ENCODE results near the gene ID3.

ID3 gene

GRCh38 chr1:23563755-23564374 is 4.6 kb upstream of the ID3 start:
- TF ChIP-seq, protein P1, sequence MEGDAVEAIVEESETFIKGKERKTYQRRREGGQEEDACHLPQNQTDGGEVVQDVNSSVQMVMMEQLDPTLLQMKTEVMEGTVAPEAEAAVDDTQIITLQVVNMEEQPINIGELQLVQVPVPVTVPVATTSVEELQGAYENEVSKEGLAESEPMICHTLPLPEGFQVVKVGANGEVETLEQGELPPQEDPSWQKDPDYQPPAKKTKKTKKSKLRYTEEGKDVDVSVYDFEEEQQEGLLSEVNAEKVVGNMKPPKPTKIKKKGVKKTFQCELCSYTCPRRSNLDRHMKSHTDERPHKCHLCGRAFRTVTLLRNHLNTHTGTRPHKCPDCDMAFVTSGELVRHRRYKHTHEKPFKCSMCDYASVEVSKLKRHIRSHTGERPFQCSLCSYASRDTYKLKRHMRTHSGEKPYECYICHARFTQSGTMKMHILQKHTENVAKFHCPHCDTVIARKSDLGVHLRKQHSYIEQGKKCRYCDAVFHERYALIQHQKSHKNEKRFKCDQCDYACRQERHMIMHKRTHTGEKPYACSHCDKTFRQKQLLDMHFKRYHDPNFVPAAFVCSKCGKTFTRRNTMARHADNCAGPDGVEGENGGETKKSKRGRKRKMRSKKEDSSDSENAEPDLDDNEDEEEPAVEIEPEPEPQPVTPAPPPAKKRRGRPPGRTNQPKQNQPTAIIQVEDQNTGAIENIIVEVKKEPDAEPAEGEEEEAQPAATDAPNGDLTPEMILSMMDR (IDR thresholded peaks at IDR 0.05) = no peak
- no peak for TF ChIP-seq ZFX (IDR thresholded peaks at IDR 0.05; ENCODE audit: borderline replicate concordance)
- peak overlapping the region; percentile 100 for H3K27ac ChIP-seq

DNA sequence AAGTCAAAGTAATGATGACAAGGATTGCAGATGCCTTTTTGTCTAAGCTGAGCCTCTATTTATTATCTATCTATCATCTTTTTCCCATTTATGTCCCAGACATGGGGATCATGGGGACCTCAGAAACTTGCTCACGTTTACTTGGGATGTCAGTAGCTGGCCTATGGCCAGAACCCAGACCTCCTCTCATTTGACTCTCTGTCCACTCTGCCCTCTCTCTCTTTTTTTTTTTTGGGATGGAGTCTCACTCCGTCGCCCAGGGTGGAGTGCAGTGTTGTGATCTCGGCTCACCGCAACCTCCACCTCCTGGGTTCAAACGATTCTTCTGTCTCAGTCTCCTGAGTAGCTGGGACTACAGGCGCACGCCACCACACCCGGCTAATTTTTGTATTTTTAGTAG is 3.7 kb upstream of the ID3 start:
- TF ChIP-seq, protein P1 (IDR thresholded peaks at IDR 0.05) = no peak
- no peak for TF ChIP-seq ZFX (IDR thresholded peaks at IDR 0.05; ENCODE audit: borderline replicate concordance)
- peak overlapping the region; percentile 100 for H3K27ac ChIP-seq

- peak overlapping the region; percentile 100 for H3K27ac ChIP-seq
- TF ChIP-seq, protein P1 (IDR thresholded peaks at IDR 0.05) = no peak
- TF ChIP-seq ZFX (IDR thresholded peaks at IDR 0.05; ENCODE audit: borderline replicate concordance) = no peak
Observed at GRCh38 chr1:23562137-23562876, 3.0 kb upstream of the ID3 start.

DNA sequence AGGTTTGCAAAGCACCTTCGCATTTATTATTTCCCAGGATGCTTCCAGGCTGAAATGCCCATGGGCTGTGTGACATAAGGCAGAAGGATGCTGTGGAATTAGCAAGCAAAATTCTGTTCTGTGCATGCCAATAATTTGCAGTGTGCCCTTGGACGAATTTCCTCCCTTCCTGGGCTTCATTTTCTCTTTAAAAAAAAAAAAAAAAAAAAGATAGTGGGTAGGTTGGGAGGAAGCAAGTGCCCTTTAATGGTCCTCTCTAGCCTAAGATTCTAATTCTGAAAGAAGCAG is 2.5 kb upstream of the ID3 start:
- TF ChIP-seq ZFX (IDR thresholded peaks at IDR 0.05; ENCODE audit: borderline replicate concordance) = no peak
- TF ChIP-seq, protein P1 (IDR thresholded peaks at IDR 0.05) = no peak
- peak overlapping the region; percentile 100 for H3K27ac ChIP-seq

- peak overlapping the region; percentile 100 for H3K27ac ChIP-seq
- TF ChIP-seq ZFX (IDR thresholded peaks at IDR 0.05; ENCODE audit: borderline replicate concordance) = no peak
- TF ChIP-seq, protein P1 (IDR thresholded peaks at IDR 0.05) = no peak
Observed at GRCh38 chr1:23561076-23561812, 1.9 kb upstream of the ID3 start.

GRCh38 chr1:23559985-23560741 is 862 bp upstream of the ID3 start:
- H3K27ac ChIP-seq = peak overlapping the region; percentile 100
- TF ChIP-seq, protein P1 (IDR thresholded peaks at IDR 0.05) = no peak
- TF ChIP-seq ZFX (IDR thresholded peaks at IDR 0.05; ENCODE audit: borderline replicate concordance) = no peak
